IPS-15b (cell line): ENCODE results near the gene ZNRF1.

ENCODE experiments used
- H3K27me3 ChIP-seq: one replicate; pipeline ENCODE4 v1.6.1; 2013; ENCODE audit warnings: low read length; ENCODE audit not compliant: control insufficient read depth, insufficient read depth
- H3K36me3 ChIP-seq: one replicate; pipeline ENCODE4 v1.6.1; 2013; ENCODE audit warnings: low read length; ENCODE audit not compliant: control insufficient read depth, insufficient read depth
- H3K4me1 ChIP-seq: one replicate; pipeline ENCODE4 v1.6.1; 2013; ENCODE audit warnings: mild to moderate bottlenecking, low read length; ENCODE audit not compliant: control insufficient read depth, insufficient read depth
- H3K4me3 ChIP-seq: one replicate; pipeline ENCODE4 v1.5.1; 2013; ENCODE audit warnings: low read depth, low read length
- H3K9ac ChIP-seq: one replicate; pipeline ENCODE4 v1.6.1; 2013; ENCODE audit warnings: low read depth, mild to moderate bottlenecking, low read length
- H3K9me3 ChIP-seq: one replicate; pipeline ENCODE4 v1.6.1; 2013; ENCODE audit warnings: mild to moderate bottlenecking, low read length; ENCODE audit not compliant: control insufficient read depth, insufficient read depth

Gene ZNRF1

GRCh38 chr16:75052481-75053202, 53.8 kb downstream of the ZNRF1 start:
- Histone ChIP-seq H3K9me3 (no peaks in the 10 kb centered on the region), H3K27me3 (no peaks in the 10 kb centered on the region), H3K9ac (no peak overlapping the region), H3K36me3 (peaks cover 3% of the 10 kb centered on the region), H3K4me1 (peaks cover 7% of the 10 kb centered on the region), H3K4me3 (no peak overlapping the region)

DNA sequence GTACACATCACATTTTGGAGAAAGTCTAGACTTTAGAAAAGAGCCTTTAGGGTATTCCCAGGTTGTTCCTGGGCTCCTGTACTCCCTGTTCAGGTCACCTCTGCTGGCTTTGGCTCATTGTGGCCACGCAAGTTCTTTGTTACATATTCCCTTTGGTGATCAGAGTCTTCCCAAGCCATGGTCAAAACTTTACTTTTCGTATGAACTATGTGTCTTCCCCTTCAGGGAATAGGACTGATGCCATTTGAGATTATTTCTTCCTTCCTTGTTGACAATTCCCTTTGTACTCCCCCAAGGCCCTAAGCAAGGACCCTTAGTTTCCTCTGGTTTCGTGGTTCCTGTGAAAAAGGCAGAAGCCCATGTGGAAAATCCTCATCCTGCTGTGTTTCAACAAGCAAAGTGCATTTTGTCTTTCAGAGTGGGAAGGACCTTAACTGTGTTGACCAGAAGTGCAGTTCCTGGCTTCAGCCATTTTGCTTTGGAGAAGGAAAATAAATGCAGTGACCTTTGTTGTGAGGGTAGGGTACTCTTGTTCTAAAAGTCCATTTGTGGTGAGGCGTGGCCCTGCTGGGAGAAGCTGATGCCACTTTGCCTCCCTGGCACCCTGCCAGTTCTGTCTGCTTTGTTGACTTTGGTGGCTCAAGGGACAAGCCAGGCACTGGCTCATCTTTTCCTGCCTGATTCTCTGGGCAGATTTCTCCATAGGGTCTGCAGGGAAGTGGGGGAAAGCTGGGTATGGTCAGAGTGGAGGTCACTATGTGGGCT, 55.1 kb downstream of the ZNRF1 start:
- Histone ChIP-seq H3K27me3 (no peaks in the 10 kb centered on the region), H3K9ac (no peak overlapping the region), H3K9me3 (no peaks in the 10 kb centered on the region), H3K36me3 (peaks cover 3% of the 10 kb centered on the region), H3K4me1 (peaks cover 7% of the 10 kb centered on the region), H3K4me3 (no peak overlapping the region)

GRCh38 chr16:75054556-75054947, 55.7 kb downstream of the ZNRF1 start:
- Histone ChIP-seq H3K9me3 (no peaks in the 10 kb centered on the region), H3K9ac (no peak overlapping the region), H3K4me3 (no peak overlapping the region), H3K36me3 (peaks cover 3% of the 10 kb centered on the region), H3K4me1 (peaks cover 7% of the 10 kb centered on the region), H3K27me3 (no peaks in the 10 kb centered on the region)

GRCh38 chr16:75058806-75059205, 60.0 kb downstream of the ZNRF1 start:
- peaks cover 12% of the 10 kb centered on the region for H3K4me1 ChIP-seq
- peaks cover 3% of the 10 kb centered on the region for H3K36me3 ChIP-seq
- no peak overlapping the region for H3K4me3 ChIP-seq
- no peaks in the 10 kb centered on the region for H3K27me3 ChIP-seq
- no peak overlapping the region for H3K9ac ChIP-seq
- no peaks in the 10 kb centered on the region for H3K9me3 ChIP-seq

DNA sequence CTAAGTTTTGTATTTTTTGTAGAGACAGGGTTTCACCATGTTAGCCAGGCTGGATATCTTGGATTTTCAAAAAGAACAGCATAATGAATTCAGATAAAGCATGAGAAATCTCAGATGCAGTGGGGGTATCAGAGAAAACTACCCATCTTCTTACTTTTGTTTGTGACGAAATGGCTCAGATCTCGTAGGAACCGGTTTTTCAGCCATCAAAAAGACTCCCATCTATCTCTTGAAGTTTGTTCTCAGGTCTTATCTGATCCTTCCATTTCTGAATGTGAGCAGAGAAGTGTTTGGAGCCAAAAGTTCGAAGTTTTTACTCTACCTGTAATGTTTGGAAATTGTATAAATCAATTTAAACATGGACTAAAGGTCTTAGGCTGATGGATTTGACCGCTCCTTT, 60.6 kb downstream of the ZNRF1 start:
- Histone ChIP-seq H3K4me1 (peaks cover 8% of the 10 kb centered on the region), H3K4me3 (no peak overlapping the region), H3K36me3 (peaks cover 3% of the 10 kb centered on the region), H3K9me3 (no peaks in the 10 kb centered on the region), H3K9ac (no peak overlapping the region), H3K27me3 (no peaks in the 10 kb centered on the region)

- peaks cover 8% of the 10 kb centered on the region for H3K4me1 ChIP-seq
These were observed 61.9 kb downstream of the ZNRF1 start for GRCh38 chr16:75060723-75061122.

GRCh38 chr16:75061669-75062068, 62.8 kb downstream of the ZNRF1 start:
- H3K27me3 ChIP-seq = no peaks in the 10 kb centered on the region
- no peaks in the 10 kb centered on the region for H3K9me3 ChIP-seq
- no peaks in the 10 kb centered on the region for H3K36me3 ChIP-seq
- no peak overlapping the region for H3K9ac ChIP-seq
- no peak overlapping the region for H3K4me3 ChIP-seq
- H3K4me1 ChIP-seq = peaks cover 8% of the 10 kb centered on the region

More at GRCh38 chr16:75060723-75061122, 61.9 kb downstream of the ZNRF1 start:
- Histone ChIP-seq H3K27me3 (no peaks in the 10 kb centered on the region), H3K4me3 (no peak overlapping the region), H3K9ac (no peak overlapping the region), H3K9me3 (no peaks in the 10 kb centered on the region), H3K36me3 (peaks cover 2% of the 10 kb centered on the region)

DNA sequence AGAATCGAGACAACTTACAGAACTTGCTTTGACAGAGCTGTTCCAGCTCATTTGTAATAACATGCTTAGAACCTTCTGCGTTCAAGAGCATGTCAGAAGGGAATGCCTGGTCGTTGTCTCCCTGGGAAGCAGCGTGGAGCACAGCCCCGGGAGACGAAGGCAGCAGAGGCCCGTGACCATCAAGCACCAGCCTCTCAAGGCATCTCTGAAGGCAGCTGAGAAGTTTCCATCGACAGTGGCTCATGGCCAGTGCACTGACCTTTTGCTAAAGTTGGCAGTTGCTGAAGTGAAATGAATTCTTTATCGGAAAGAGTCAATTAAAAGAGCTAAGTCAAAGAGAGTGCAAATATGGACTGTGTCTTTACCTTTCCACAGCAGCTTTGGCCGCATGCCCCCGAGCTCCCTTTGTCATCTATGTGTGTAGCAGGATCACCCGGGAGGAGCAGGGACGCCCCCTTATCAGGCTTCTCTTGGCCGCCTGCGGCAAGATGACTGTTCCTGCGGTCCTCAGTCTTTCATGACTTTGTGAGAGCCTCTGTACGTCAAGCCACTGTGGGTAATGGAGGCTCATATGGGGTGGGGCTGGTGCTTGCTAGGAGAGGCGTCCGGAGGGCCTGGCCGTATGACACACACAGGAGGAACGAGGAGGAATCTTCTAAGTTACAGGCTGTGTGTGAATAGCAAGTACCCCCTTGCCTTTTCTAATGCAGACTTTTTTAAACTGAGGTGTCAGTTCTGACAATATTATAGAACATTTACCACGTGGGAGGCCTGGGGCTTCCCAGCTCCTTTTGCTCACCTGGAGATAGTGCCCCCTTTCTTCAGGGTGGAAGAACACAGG, 63.5 kb downstream of the ZNRF1 start:
- H3K36me3 ChIP-seq = no peaks in the 10 kb centered on the region
- H3K9me3 ChIP-seq = no peaks in the 10 kb centered on the region
- H3K27me3 ChIP-seq = no peaks in the 10 kb centered on the region
- peaks cover 8% of the 10 kb centered on the region for H3K4me1 ChIP-seq
- H3K4me3 ChIP-seq = no peak overlapping the region
- no peak overlapping the region for H3K9ac ChIP-seq

DNA sequence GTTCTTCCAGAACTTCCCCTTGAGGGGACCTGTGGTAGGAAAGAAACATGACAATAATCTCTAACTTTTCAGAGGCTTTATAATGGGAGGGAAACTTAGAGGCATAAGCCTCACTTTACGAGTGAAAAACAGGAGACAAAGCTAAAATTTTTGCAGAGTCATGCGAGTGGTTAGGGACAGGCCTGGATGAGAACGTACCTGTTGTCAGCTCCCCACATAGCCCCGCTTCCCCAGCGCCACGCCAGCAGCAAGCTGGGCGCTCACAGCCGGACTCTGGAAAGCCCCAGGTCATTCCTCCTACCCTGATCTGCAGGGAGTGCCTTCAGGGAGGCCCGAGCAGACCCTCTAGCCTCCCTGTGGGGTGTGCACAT, 64.1 kb downstream of the ZNRF1 start:
- Histone ChIP-seq H3K36me3 (no peaks in the 10 kb centered on the region), H3K9me3 (no peaks in the 10 kb centered on the region), H3K9ac (peak overlapping the region; percentile 16), H3K4me3 (no peak overlapping the region), H3K27me3 (no peaks in the 10 kb centered on the region), H3K4me1 (peaks cover 8% of the 10 kb centered on the region)

DNA sequence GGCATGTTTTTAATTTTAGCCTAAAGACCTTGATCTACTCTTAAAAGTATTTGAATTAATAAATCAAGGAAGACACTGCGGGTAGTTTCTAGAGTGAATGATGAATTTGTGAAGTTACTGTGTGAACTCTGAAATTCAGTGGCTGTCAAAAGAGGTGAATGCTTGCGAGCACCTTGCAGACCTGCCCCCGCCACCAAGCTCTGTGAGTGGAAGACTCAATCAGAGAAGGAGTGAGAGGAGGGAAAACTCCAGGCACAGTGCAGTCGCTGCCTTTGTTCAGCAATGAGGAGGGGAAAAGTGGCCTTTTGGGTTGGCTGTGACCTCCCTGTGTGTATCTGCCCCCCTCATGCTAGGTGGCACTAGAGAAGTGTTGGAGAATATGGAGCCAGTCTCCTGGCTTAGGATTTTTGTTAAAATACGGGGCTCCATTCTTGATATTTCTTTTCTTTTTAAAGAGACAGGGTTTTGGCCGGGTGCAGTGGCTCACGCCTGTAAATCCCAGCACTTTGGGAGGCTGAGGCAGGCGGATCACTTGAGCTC, 64.8 kb downstream of the ZNRF1 start:
- no peaks in the 10 kb centered on the region for H3K9me3 ChIP-seq
- H3K9ac ChIP-seq = no peak overlapping the region
- no peaks in the 10 kb centered on the region for H3K36me3 ChIP-seq
- H3K4me1 ChIP-seq = peaks cover 8% of the 10 kb centered on the region
- no peaks in the 10 kb centered on the region for H3K27me3 ChIP-seq
- no peak overlapping the region for H3K4me3 ChIP-seq

DNA sequence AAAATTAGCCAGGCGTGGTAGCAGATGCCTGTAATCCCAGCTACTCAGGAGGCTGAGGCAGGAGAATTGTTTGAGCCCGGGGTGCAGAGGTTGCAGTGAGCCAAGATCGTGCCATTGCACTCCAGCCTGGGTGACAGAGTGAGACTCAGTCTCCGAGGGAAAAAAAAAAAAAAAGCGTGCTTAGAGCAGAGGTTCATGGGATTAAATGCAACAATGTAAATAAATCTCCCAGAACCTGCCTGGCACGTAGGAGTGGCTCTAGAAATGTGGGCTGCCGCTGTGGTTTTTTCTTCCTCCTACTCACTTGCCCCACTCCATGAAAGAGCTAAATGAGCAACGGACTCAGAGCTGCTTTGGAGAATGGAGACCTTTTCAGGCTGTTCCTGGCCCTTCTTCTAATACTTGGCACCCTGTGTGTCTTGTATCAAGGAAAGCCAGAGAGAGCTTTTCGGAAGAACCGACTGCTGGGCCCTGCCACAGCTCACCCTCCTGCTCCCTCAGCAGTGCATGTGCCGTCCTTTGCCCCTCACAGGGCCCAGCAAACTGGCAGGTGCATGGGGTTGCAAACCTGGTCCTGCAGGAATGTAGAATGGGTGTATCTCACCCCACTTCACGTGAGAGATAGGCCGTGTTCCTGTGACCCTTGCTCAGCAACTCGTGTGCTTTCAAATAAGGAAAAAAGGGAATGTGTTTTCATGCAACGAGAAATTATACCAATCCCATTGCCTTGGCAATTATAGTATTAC, 65.8 kb downstream of the ZNRF1 start:
- Histone ChIP-seq H3K9me3 (no peaks in the 10 kb centered on the region), H3K4me1 (peaks cover 8% of the 10 kb centered on the region), H3K27me3 (no peaks in the 10 kb centered on the region), H3K9ac (no peak overlapping the region), H3K36me3 (no peaks in the 10 kb centered on the region), H3K4me3 (no peak overlapping the region)
